Esophagus muscularis mucosa (tissue), 3 donors: ENCODE measurements around the gene MAN1A1.

Experiments used
- POLR2AphosphoS5 ChIP-seq, 2 donors: sonication (generic); formaldehyde crosslinking; IDR thresholded peaks; one replicate each; pipeline ENCODE4 v1.6.1; 2017; ENCODE audit warnings: antibody characterized with exemption in 2 of 2
- TF ChIP-seq, protein P1 (sequence below), 3 experiments: fragments of 200-600 bp in 2 of 3; fragments of 450-650 bp in 1 of 3; sonication (generic) in 2 of 3; IDR thresholded peaks; one replicate each; pipeline ENCODE4 v1.5.1; 2017 to 2019; ENCODE audit warnings: antibody characterized with exemption in 3 of 3, mild to moderate bottlenecking in 2 of 3, moderate library complexity in 1 of 3

DNA sequence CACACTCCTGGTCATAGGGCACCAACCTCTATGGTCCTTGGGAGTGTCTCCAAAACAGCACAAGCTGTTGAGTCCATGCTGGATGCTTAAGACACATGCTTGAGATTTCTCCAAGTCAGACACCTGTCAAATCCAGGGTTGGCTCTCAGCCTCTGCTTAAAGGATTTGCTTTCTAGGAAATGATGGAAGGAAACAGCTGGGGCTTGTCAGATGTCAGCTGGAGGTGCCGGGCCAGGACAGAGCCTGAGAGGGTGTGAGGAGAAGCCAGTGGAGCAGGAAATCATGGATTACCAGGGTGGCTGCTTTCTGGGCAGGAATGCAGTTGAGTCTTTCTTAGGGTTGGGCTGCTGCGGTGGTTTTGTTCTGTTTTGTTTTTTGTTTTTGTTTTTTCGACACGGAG is 188.1 kb downstream of the MAN1A1 start:
- TF ChIP-seq, protein P1, sequence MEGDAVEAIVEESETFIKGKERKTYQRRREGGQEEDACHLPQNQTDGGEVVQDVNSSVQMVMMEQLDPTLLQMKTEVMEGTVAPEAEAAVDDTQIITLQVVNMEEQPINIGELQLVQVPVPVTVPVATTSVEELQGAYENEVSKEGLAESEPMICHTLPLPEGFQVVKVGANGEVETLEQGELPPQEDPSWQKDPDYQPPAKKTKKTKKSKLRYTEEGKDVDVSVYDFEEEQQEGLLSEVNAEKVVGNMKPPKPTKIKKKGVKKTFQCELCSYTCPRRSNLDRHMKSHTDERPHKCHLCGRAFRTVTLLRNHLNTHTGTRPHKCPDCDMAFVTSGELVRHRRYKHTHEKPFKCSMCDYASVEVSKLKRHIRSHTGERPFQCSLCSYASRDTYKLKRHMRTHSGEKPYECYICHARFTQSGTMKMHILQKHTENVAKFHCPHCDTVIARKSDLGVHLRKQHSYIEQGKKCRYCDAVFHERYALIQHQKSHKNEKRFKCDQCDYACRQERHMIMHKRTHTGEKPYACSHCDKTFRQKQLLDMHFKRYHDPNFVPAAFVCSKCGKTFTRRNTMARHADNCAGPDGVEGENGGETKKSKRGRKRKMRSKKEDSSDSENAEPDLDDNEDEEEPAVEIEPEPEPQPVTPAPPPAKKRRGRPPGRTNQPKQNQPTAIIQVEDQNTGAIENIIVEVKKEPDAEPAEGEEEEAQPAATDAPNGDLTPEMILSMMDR (IDR thresholded peaks at IDR 0.05): no peak
- TF ChIP-seq POLR2AphosphoS5 (IDR thresholded peaks at IDR 0.05): no peak
